HG02885 (cell line): ENCODE results near the gene GSG1L.

Experiments used
- ATAC-seq: cut with Tn5 transposase; IDR thresholded peaks from one replicate; pipeline ENCODE4 v1.9.1; 2021; ENCODE audit warnings: mild to moderate bottlenecking; ENCODE audit not compliant: unreplicated experiment, poor library complexity

The GSG1L gene

DNA sequence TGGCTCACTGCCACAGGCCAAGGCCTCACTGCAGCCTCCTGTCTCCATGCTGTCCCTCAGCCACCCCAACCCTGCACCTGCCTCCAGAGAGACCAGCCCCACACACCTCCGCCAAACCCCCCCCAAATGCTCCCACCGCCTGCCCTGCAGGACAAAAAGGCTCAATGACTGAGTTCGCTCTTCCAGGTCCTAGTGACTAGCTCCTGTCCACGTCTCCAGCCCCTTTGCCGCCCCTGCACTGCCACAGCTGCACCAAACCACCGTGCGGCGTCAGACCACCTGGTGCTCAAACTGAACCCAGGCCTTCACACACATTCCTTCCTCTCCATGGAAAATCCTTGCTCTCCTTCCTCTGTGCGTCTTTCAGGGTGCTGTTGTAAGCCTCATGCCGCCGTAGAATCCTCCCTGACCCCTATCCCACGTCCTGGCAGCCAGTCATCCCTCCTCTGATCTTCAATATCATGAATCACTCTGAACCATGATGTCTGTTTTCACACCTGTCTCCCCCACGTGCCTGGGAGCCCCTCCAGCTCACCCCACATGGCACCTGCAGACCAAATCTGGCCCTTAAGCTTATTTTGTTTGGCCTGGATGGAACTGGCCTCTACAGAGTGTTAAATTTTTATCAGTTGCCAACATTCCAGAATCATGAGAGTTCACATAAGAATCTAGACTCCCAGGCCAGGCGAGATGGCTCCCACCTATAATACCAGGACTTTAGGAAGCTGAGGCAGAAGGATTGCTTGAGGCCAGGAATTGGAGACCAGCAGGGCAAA lies 4.3 kb upstream of the GSG1L start:
- no peak for ATAC-seq

- no peak for ATAC-seq
These were observed 1.3 kb upstream of the GSG1L start for GRCh38 chr16:28064706-28065249.

DNA sequence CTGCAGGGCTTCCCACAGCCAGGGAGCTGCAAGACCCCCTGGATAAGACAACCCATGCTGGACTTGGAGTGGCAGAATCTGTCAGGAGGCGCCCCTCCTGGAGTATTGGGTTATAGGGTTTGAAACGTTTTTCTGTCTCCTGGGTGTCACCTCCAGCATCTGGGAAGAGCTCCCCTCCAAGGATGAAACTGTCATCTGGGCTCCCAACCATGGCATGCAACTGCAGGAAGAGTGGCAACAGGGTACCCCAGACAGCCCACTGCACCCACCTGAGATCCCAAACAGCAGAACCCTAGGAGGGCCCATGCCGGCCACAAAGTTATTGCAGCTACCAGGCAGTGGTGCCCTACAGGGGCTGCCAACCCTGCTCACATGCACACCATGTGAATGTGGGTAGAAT lies 636 bp upstream of the GSG1L start:
- ATAC-seq, result no peak

DNA sequence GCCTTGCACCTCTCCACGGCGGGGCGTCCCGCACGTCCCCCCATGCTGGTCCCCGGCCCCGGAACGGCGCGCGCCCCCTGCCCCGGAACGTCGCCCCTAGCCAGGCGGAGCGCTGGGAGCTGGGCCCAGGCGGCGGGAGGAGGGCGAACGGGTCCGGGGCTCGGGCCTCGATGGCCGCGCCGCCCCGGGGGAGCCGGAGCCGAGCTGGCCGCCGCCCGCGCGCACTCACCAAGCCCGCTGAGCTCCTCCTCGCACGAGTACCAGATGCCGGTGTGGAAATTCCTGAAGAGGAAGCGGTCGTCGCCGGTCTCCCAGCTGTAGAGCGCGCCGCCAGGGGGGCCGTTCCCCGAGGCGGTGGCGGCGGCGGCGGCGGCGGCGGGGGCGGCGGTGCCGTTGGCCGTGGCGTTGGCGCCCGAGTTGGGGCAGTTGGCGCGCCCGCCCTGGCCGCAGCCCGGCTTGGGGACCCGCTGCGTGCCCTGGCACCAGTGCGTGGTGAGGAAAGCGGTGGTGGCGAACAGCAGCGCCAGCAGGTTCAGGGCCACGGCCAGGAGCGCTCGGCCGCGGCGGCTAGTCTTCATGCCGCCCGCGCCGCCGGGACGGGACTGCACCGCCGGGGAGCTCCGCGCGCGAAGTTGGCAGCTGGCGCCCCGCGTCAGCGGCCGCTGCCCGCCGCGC lies 530 bp downstream of the GSG1L start:
- no peak for ATAC-seq

DNA sequence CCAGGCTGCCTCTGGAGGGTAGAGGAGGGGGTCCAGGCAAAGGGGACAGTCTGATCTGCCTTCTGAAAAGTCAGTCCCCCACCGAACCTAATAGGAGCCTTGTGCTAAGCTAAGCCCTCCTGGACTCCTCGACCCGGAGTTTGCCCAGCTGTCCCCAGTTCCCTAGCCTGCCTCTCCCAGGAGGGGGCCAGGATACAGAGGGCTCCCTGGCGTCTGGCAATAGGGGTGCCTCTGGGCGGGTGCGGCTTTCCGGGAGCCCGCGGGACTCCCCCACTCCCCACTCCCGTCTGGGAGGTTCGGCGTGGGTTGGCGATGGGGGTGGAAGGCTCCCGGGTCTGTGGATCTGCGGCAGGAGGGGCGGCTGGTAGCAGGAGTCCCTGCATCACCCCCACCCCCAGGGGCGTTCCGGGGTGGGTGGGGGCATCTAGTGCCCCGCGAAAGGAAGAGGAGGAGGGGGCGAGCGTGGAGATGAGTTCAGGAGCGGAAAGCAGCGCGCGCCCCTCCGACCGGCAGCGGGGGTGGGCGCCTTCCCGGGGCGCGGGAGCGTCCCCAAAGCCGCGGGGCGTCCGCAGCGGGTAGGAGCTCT lies 1.2 kb downstream of the GSG1L start:
- ATAC-seq, result no peak

GRCh38 chr16:28061352-28062101 lies 2.0 kb downstream of the GSG1L start:
- no peak for ATAC-seq

DNA sequence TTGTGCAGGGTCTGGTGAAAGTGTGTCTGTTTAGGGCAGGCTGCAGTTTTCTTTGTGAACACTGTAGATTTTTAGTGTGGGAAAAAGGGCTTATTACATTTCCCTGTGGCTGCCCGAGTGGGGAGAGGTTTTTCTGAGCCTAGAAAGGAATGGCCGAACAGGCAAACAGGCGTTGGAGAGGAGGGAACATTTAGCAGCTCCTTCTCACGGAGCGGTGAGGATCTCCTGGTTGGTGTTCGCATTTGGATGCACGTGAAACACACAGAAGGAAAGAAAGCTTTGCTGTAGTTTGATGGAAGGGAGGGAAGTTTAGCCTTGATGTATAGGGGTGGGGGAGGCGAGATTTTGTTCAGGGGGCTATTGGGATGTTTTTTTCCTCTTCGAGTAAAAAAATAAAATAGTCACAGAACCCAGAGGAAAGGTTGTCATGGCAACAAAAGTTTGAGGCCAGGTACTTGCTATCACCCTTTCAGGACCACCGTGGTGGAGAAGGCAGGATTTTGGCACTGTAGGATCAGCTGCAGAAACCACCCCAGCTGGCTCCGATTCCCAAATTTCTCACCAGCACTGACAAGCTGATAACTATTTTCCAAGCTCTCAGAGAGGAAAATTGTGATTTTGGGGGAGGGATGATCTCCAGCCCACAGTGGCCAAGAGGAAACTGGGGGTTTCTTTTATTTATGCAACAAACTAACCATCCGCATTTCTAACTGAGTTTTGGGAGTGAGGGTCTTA lies 3.5 kb downstream of the GSG1L start:
- ATAC-seq, result no peak

- ATAC-seq, result no peak
These were observed 4.5 kb downstream of the GSG1L start for GRCh38 chr16:28058839-28059589.

DNA sequence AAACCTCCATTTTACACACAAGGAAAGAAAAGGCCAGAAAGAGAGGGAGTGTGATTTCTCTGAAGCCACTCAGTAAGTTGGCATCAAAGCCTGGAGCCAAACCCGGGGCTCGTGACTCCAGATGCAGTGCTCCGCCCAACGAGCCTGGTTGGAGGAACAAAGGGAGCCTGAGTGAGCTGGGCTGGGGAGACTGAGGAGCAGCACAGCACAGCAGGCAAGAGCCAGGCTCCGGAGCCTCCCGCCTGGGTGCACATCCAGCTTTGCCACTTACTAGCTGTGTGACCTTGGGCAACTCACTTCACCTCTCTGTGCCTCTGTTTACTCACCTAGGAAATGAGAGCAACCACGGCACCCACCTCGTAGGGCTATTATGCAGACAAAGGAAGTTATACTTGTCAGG lies 5.6 kb downstream of the GSG1L start:
- ATAC-seq, result no peak

- no peak for ATAC-seq
These were observed 10.1 kb downstream of the GSG1L start for GRCh38 chr16:28053461-28053860.

GRCh38 chr16:28052274-28053128 lies 11.0 kb downstream of the GSG1L start:
- no peak for ATAC-seq

GRCh38 chr16:28051486-28051885 lies 12.0 kb downstream of the GSG1L start:
- no peak for ATAC-seq

DNA sequence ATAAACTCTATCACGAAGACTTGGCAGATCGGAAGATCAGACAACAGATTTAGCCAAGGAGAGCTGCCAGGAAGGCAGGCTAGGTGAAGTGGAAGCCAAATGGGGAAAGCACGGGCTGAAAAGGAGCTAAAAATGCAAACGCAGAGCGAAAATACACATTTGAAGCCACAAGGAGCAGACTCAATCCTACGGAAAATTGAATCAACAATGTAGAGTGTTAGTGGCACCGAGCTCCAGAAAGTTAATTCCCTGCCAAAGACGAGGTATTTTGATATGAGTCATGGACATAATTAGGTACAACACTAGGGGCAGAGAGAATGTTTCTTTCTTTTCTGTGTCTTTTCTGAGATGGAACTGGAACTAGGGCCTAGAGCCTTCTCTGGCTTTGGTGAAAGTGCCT lies 20.7 kb downstream of the GSG1L start:
- ATAC-seq, result no peak

DNA sequence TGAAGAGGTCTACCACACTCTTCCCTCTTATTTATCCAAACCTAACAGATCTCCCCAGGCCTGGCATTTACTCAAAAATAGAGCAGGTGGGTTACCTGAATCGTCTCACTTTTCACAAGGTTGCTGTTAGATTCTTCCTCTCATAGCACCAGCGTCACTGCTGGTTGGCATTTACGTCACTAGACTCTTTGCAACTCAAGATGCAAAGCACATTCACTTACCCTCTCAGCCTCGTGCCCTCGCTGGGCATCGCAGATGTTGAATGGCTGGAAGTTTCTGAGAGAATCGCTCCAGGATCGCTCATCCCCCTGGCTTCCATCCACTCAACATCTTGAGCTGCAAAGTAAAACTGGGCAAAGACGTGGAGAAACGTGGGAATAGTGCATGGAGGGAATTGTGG lies 21.9 kb downstream of the GSG1L start:
- ATAC-seq, result no peak

GRCh38 chr16:28040039-28040438 lies 23.5 kb downstream of the GSG1L start:
- no peak for ATAC-seq

GRCh38 chr16:28039493-28039892 lies 24.0 kb downstream of the GSG1L start:
- no peak for ATAC-seq

DNA sequence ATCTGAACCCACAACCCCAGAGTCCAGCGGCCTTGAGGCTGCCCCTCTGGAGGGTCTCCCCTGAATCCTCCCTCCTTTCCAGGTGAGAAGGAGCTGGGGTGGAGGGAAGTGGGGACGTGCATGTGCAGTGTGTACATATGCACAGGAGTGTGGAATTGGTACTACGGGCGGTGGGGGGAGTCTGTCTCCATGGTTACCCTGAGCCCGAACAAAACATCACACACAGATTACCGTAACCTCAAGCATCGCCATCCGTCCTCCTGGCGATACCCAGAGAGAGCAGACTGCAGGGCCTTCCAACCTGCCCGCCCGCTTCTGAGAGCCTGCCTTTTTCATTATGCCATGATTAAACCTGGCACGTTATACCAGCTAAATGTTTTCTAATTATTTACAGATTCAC lies 25.1 kb downstream of the GSG1L start:
- ATAC-seq, result no peak

- ATAC-seq, result no peak
These were observed 27.6 kb downstream of the GSG1L start for GRCh38 chr16:28035866-28036393.
